ENCODE measurements around the gene DTNB.

DNA sequence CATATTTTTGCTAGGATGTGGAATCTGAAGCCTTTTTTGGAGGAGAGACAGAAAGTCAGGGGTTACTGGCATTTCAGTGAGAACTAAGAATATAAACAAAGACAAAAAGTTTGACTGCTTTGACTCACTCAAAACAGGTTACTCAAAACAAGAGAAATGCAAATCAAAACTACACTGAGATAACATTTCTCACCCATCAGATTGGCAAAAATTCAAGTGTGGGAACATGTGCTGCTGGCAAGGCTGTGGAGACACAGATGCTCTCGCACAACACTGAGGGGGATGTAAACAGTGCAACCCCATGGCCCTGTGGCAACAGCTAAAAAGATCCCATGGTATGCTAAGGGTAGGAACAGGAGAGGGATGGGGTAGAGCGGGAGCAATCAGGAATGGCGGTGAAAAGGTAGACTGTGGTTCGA lies 86.6 kb downstream of the DTNB start:
- TF ChIP-seq, protein P1, sequence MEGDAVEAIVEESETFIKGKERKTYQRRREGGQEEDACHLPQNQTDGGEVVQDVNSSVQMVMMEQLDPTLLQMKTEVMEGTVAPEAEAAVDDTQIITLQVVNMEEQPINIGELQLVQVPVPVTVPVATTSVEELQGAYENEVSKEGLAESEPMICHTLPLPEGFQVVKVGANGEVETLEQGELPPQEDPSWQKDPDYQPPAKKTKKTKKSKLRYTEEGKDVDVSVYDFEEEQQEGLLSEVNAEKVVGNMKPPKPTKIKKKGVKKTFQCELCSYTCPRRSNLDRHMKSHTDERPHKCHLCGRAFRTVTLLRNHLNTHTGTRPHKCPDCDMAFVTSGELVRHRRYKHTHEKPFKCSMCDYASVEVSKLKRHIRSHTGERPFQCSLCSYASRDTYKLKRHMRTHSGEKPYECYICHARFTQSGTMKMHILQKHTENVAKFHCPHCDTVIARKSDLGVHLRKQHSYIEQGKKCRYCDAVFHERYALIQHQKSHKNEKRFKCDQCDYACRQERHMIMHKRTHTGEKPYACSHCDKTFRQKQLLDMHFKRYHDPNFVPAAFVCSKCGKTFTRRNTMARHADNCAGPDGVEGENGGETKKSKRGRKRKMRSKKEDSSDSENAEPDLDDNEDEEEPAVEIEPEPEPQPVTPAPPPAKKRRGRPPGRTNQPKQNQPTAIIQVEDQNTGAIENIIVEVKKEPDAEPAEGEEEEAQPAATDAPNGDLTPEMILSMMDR (IDR thresholded peaks at IDR 0.05; ENCODE audit: extremely low read depth in 1 of 2, insufficient read depth in 1 of 2, low read depth in 1 of 2, low read length in 2 of 2): no peak
- TF ChIP-seq POLR2A (IDR thresholded peaks at IDR 0.05; ENCODE audit: low read depth, low read length) (no peak), POLR2AphosphoS5 (IDR thresholded peaks at IDR 0.05; ENCODE audit: insufficient read depth, low read depth, low read length) (no peak), EZH2 (IDR thresholded peaks at IDR 0.05; ENCODE audit: borderline replicate concordance, low read depth, low read length, severe bottlenecking) (no peak), MYC (IDR thresholded peaks at IDR 0.05; ENCODE audit: low read depth, low read length) (no peak), JUN (IDR thresholded peaks at IDR 0.05; ENCODE audit: borderline replicate concordance, insufficient read depth, insufficient read length, low read depth) (no peak), FOS (IDR thresholded peaks at IDR 0.05; ENCODE audit: borderline replicate concordance, insufficient read depth, low read length) (no peak), GATA2 (IDR thresholded peaks at IDR 0.05; ENCODE audit: insufficient read depth, insufficient read length, low read depth, low read length) (no peak)
- TF ChIP-seq, protein P2, sequence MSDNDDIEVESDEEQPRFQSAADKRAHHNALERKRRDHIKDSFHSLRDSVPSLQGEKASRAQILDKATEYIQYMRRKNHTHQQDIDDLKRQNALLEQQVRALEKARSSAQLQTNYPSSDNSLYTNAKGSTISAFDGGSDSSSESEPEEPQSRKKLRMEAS (IDR thresholded peaks at IDR 0.05; ENCODE audit: insufficient read depth, insufficient read length): no peak
